B cell (primary cell): ENCODE measurements around the gene HPD. TPM values are rescaled to one million over a fixed set of nuclear protein-coding genes. Genes with fewer than 3 reads are reported as not detected.

Experiments
- ATAC-seq: fragments of 200-7000 bp; cut with Tn5 transposase; one replicate; pipeline ENCODE4 v1.10.0; 2021; ENCODE audit warnings: low read depth, mild to moderate bottlenecking, moderate number of reproducible peaks, moderate library complexity
- CTCF ChIA-PET: fragments of 350-600 bp; sonication (Branson Sonifier 250); formaldehyde crosslinking; loops from one replicate; lab custom pipeline; 2021; ENCODE audit warnings: antibody characterized with exemption, inconsistent platforms; lab: Charles Lee
- POLR2A ChIA-PET: fragments of 350-600 bp; sonication (Branson Sonifier 250); formaldehyde crosslinking; loops from one replicate; lab custom pipeline; 2021; ENCODE audit warnings: antibody characterized with exemption; lab: Charles Lee
- DNase-seq: peaks from one replicate; pipeline ENCODE4 v3.0.0; 2013
- H2AFZ ChIP-seq: 2 replicates; pipeline ENCODE4 v1.6.1; 2012; ENCODE audit warnings: mild to moderate bottlenecking, low read depth, low read length; ENCODE audit not compliant: insufficient read depth, poor library complexity, severe bottlenecking
- H3K27ac ChIP-seq, 2 donors: 1 replicate in 1 of 2; 2 replicates in 1 of 2; pipeline ENCODE4 v1.5.1; 2012 to 2013; ENCODE audit warnings: low read length in 2 of 2, mild to moderate bottlenecking in 2 of 2, moderate library complexity in 1 of 2
- H3K27me3 ChIP-seq, 4 experiments: fragments of 200-600 bp in 1 of 4; sonication (generic) in 1 of 4; replicated peaks in 1 of 4; 1 replicate in 2 of 4; 2 replicates in 2 of 4; pipeline versions ENCODE4 v1.6.1 to v1.7.0; 2013 to 2016; ENCODE audit warnings: low read length in 3 of 4, mild to moderate bottlenecking in 2 of 4, mixed read lengths in 1 of 4, moderate library complexity in 1 of 4; ENCODE audit not compliant: insufficient read depth in 4 of 4, control insufficient read depth in 3 of 4; ENCODE audit errors: control extremely low read depth in 1 of 4
- H3K36me3 ChIP-seq, 2 experiments: replicated peaks in 1 of 2; 1 replicate in 1 of 2; 2 replicates in 1 of 2; pipeline versions ENCODE4 v1.6.1 to v1.7.1; 2013; ENCODE audit warnings: low read length in 1 of 2; ENCODE audit not compliant: insufficient read depth in 2 of 2, control insufficient read depth in 1 of 2; ENCODE audit errors: control extremely low read depth in 1 of 2, extremely low read depth in 1 of 2
- H3K4me1 ChIP-seq, 2 donors: fragments of 200-600 bp in 1 of 2; sonication (generic) in 1 of 2; 1 replicate in 1 of 2; 2 replicates in 1 of 2; pipeline versions ENCODE4 v1.5.1 to v1.6.1; 2013 to 2017; ENCODE audit warnings: low read length in 2 of 2; ENCODE audit not compliant: control insufficient read depth in 2 of 2, insufficient read depth in 2 of 2
- H3K4me2 ChIP-seq: replicated peaks from 2 replicates; pipeline ENCODE3; 2012; ENCODE audit warnings: mild to moderate bottlenecking, low read depth, low read length; ENCODE audit not compliant: poor library complexity, severe bottlenecking
- H3K4me3 ChIP-seq, 5 experiments: fragments of 200-600 bp in 1 of 5; sonication (generic) in 1 of 5; 1 replicate in 3 of 5; 2 replicates in 2 of 5; pipeline versions ENCODE4 v1.5.1 to v1.7.0; 2011 to 2016; ENCODE audit warnings: low read length in 4 of 5, mild to moderate bottlenecking in 4 of 5, low read depth in 2 of 5, control low read depth in 1 of 5, moderate library complexity in 1 of 5; ENCODE audit not compliant: insufficient read depth in 1 of 5; ENCODE audit errors: control extremely low read depth in 1 of 5, extremely low read depth in 1 of 5
- H3K79me2 ChIP-seq: fragments of 200-600 bp; sonication (generic); one replicate; pipeline ENCODE4 v1.6.0; 2016; ENCODE audit warnings: low read length; ENCODE audit not compliant: control insufficient read depth, insufficient read depth
- H3K9ac ChIP-seq: fragments of 200-600 bp; sonication (generic); 2 replicates; pipeline ENCODE4 v1.6.1; 2017; ENCODE audit warnings: mild to moderate bottlenecking, low read length, moderate library complexity
- H3K9me3 ChIP-seq, 3 donors: one replicate each; pipeline versions ENCODE4 v1.6.1 to v1.7.1; 2013; ENCODE audit warnings: low read length in 2 of 3; ENCODE audit not compliant: control insufficient read depth in 2 of 3, insufficient read depth in 1 of 3; ENCODE audit errors: control extremely low read depth in 1 of 3
- H4K20me1 ChIP-seq: 2 replicates; pipeline ENCODE4 v1.6.0; 2012; ENCODE audit warnings: mild to moderate bottlenecking, low read length; ENCODE audit not compliant: insufficient read depth, control insufficient read depth, poor library complexity, severe bottlenecking
- H3K27ac Mint-ChIP-seq: one replicate; pipeline ENCODE4 v1.8.0; 2021; ENCODE audit warnings: mixed read lengths
- H3K27me3 Mint-ChIP-seq: one replicate; pipeline ENCODE4 v1.8.0; 2021; ENCODE audit warnings: mixed read lengths
- H3K4me1 Mint-ChIP-seq: one replicate; pipeline ENCODE4 v1.8.0; 2021; ENCODE audit warnings: mixed read lengths
- H3K4me3 Mint-ChIP-seq: one replicate; pipeline ENCODE4 v1.8.0; 2021; ENCODE audit warnings: mixed read lengths
- H3K9me3 Mint-ChIP-seq: one replicate; pipeline ENCODE4 v1.8.0; 2022; ENCODE audit warnings: mixed read lengths; ENCODE audit not compliant: insufficient read depth
- CTCF ChIP-seq: fragments of 200-600 bp; IDR thresholded peaks from one replicate; pipeline ENCODE4 v1.8.0; 2022; ENCODE audit warnings: antibody characterized with exemption, mild to moderate bottlenecking
- EZH2 ChIP-seq: IDR thresholded peaks from 2 replicates; pipeline ENCODE4 v1.6.1; 2012; ENCODE audit warnings: borderline replicate concordance, low read depth, mild to moderate bottlenecking, moderate library complexity, low read length; ENCODE audit not compliant: insufficient read depth, poor library complexity, severe bottlenecking
- WGBS: methylation state at CpG from one replicate; pipeline ENCODE4 v1.1.5; 2013; ENCODE audit warnings: missing lambda C conversion rate; ENCODE audit not compliant: insufficient coverage; 5-methylcytosine and 5-hydroxymethylcytosine counted together
- intact Hi-C: fragments of 100-400 bp; cut with micrococcal nuclease; formaldehyde crosslinking; loops from one replicate; pipeline ENCODE4 v1.10.0; 2022
- polyA plus RNA-seq: library from polyadenylated mRNA; depleted of rRNA; stranded (reverse); fragments of >200 nt; gene quantifications from 2 replicates; pipeline ENCODE4 v1.2.3, GENCODE V29; 2012
- total RNA-seq, 2 donors: library from RNA; stranded (reverse); fragments of 120-200 nt in 1 of 2; gene quantifications; 1 replicate in 1 of 2; 2 replicates in 1 of 2; pipeline versions ENCODE4 v1.2.3 to v1.2.4, GENCODE V29; 2013 to 2022

The HPD gene
- total and polyA plus RNA-seq, 2 donors (not counting 1 experiment from before 2014, with no cell fraction given) = not detected

DNA sequence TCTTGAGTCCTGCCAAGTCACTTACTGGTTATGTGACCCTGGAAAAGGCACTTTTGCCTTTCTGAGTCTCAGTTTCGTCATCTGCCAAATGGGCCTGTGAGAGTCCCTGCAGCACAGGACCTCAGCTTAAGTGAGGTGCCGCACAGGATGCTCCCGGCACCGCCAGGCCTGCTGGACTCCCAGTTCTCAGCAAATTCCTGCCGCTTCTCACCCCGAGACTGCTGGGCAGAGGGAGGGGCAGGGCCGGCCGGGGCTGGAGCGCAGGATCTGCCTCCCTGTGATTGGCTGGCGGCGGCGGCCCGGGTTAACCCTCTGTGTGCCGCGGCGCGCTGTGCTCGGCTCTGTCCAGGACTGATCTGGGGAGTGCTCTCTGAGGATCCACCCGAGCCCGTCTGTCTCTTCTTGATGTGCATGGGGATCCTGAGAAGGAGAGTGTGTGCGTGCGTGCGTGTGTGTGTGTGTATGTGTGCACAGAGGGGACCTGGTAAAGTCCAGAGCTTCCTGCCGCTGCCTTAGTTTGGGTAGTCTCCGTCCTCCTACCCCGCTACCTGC is 46.3 kb downstream of the HPD start:
- WGBS = 36% methylated on average over 25 of the region's 26 CpGs
- Histone ChIP-seq H3K27me3 (no peaks in the 10 kb centered on the region), H3K27ac (no peak overlapping the region), H4K20me1 (peaks cover 91% of the 10 kb centered on the region), H3K36me3 (peaks cover 2 to 87% of the 10 kb centered on the region in 2 experiments), H3K4me1 (peaks cover 35 to 44% of the 10 kb centered on the region in 2 donors), H3K4me3 (peak overlapping the region; percentile 11 to 53 (median 47)), H3K9ac (peak overlapping the region; percentile 42), H3K4me2 (peak overlapping the region; percentile 86), H3K79me2 (peaks cover 93% of the 10 kb centered on the region), H3K9me3 (no peaks in the 10 kb centered on the region), H2AFZ (no peak overlapping the region)
- Mint-ChIP-seq H3K27ac (peak overlapping the region; percentile 41), H3K4me3 (peak overlapping the region; percentile 84), H3K27me3 (no peaks in the 10 kb centered on the region), H3K9me3 (no peaks in the 10 kb centered on the region), H3K4me1 (peaks cover 41% of the 10 kb centered on the region)
- ChIA-PET CTCF (interaction anchor here (0.7 to 32.7 kb wide), 20 partner anchors 8 to 259 kb away, joined by 3 to 1947 read pairs (median 5); partner anchors contain the start of genes CFAP251, PSMD9, RHOF and SETD1B), POLR2A (interaction anchor here (0.8 to 13.7 kb wide), 7 partner anchors 10 to 100 kb away, joined by 3 to 267 read pairs (median 6); partner anchors contain the start of genes RHOF and TMEM120B)
- intact Hi-C loops = loop anchor here (1.0 to 5.0 kb wide), 2 partner anchors 17 to 35 kb away; no protein-coding TSS in a partner anchor
- DNase-seq (no peak), ATAC-seq (peak; percentile 31)
- TF ChIP-seq CTCF (peak; percentile 74), EZH2 (no peak)
